ENCODE results near the gene PCCA.
"Not testable (repeated sequence)": the region's sequence is repeated elsewhere in the genome, so short reads cannot be mapped to it uniquely, and the experiment has no call there.

PCCA gene

DNA sequence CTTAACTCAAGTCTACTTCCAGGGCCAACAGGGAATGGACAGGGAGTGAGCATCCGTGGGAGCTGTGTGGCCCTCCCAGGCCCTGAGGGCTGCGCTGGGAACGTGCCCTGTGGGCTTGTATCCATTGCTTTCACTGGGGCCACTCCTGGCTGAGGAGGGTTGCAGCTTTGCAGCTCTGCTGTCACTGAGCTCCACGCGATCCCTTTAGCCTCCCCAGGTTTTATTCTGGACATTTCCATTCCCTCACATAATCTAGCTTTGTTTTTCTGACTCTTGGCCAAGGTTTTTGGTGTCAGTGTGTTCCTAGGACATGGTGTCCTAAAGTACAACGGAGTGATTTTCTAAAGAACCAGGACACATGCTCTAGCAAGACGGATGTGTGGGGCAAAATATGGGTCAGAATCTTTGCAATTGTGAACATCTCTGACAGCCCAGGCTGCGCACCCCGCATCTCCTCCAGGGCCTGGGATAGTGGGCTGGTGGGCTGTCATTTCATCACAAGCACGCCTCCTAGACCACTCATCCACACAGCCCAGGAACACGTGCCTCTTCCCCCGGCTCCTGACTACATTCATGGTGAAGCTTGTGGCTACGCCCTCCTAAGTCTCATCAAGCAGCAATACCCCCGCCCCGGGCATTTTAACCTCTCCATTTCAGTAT lies 471.7 kb downstream of the PCCA start:
- no peak for DNase-seq

DNA sequence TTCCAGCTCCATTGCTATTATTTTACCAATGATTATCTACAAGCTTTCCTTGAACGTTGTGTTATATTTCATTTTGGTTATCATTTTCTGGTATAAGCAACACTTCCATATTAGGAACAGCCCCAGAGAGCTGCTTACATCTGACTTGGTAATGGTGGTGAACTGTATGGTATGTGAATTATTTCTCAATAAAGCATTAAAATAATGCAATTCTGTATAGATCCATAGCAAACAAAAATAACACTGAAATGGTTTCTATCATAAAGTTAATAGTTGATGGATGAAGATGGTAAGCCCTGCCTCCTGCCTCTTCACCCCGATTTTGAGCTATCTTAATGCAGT lies 472.2 kb downstream of the PCCA start:
- DNase-seq, result no peak

DNA sequence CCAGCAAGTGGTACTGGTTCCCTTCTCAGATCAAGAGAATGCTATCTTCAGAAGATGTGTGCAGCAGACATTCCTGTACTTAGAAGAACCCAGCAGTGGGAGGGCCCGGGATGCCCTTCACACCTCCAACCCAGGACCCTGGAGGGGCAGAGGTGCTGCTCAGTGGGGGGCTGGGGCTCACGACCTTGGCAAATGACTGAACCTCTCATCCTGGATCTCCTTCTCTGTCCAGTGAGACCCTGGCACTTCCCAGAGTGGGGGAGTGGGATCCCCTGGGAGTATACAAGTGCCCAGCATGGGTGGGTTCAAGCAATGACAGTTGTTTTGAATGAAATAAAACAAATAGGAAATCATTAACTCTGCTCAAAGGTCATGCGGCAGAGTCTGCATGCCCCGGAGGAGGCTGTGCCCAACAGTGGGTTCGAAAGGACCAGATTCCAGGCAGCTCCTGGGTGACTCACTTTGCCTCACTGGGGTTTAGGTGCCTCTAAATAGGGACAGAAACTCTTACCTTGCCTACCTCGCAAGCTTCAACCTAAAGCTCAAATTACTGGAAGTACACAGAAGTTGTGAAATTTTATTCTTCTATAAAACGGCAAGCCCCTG lies 472.8 kb downstream of the PCCA start:
- no peak for DNase-seq

DNA sequence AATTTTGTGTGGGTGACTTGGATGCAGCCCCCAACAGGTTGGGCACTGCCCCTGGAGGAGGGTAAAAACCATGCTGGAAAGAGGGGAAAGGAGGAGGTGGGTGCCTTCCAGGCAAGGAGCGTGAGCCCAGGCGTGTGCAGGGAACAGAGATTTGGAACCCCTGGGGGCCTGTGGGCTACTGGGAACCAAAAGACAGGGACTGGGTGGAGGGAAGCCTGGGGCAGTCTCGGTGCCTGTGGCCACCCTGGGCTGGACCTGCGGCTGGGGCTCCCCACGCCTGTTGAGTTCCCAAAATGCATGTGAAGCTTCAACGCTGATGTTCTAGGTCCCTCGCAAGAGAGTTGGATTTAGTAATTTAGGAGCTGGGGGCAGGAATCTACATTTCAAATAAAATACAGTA lies 474.9 kb downstream of the PCCA start:
- no peak for DNase-seq

DNA sequence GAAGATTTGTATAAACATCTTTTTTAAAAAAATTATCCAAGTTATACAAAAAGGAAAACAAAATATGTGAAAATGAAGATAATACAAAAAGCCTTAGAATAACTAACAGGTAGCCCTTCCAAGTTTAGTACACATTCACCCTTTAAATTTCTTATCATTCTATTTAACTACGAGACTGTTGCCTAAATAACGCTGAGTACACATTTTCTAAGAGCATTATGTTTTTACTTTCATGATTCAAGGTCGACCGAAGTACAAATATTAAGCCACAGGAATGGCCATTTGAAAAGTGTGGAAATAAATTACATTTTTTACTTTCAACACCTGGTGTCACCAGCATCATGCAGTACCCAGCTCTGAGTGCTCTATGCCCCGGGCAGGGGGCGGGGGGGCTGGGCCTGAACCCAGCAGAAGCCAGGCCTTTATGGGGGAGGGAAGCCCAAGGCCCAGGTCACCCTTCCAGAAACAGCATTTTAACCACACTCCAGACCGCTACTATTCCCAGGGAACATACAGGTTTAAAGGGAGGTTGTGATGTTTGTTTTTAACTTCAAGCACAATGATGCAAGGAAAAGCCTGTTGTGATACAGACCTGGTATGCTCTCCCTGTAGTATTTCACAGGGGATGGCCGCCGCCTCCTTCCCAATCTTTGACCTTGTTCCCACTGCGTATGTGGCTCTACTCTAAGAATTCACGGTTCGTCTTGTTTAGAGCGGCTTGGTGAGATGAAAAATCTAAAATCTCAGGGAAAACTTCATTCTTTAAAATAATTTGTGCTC lies 475.7 kb downstream of the PCCA start:
- DNase-seq, result no peak

DNA sequence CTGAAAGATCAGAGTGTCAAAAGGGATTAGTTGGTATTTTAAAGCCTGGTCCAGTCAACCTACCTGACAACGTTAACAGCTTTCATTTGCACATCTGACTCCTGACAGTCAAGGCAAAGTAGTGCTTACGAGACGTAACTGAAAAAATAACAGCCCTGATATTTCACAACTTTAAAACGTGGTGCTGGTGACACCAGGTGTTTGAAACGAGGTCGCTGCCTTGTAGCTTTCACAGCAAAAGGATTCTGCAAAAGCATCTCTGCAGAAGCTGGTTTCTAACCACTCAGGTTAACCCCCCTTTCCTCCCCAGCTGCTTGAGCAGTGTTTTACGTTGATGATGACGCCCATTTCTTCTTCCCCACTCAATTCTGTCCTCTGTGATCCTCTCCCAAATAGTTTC lies 476.4 kb downstream of the PCCA start:
- no peak for DNase-seq

DNA sequence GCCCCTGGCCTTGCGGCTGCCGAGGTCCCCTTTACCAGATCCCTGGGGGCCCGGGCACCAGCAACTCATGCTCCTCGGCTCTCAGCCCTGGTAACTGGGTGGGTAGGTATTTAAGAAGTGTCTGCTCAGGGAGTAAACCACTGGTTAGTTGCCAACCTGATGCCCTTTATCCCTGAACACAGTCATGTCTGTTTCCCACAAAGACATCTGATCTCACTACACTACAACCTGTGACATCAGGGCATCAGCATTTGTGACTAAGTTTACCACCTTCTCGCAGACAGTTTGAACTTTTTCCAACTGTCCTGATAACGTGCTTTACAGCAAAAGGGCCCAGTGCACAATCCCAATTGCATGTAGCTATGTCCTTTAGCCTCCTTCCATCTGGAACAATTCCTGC lies 477.6 kb downstream of the PCCA start:
- DNase-seq, result no peak

DNA sequence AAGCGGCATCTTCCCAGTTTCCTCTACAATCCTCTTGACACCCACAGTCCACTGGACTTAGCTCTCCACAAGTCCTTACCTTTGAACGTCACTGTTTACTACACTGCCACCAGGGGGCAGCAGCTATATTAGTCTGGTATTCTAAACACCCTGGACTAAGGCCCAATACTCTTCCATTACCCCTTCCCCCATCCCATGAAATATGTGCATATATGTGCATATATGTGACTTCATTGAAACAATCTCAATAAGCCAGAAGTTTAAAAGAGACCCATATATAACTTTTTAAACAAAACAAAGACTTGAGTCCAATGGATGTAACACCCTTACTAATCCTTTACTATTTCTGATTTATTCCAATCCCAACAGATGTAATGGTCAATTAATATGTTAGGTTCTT lies 484.2 kb downstream of the PCCA start:
- peak; percentile 53 to 75 for DNase-seq

DNA sequence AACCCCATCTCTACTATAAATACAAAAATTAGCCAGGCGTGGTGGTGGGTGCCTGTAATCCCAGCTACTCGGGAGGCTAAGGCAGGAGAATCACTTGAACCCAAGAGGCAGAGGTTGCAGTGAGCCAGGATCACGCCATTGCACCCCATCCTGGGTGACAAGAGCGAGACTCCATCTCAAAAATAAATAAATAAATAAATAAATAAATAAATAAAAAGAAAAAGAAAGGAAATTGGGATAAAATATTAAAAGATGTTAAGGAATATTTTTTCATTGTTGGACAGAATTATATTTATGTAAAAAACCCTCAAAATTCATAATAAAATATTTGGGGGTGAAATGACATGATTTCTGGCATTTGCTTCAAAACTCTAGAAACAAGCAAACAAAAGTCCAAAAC lies 488.3 kb downstream of the PCCA start:
- DNase-seq, result not testable (repeated sequence)

All from NCI-H524 (cell line).